Measurements from ENCODE around the gene CAD. TPM values are rescaled to one million over a fixed set of nuclear protein-coding genes. Genes with fewer than 3 reads are reported as not detected.

Gene CAD
- total RNA-seq, 1 donor from 2014 or later = 60.0 TPM

DNA sequence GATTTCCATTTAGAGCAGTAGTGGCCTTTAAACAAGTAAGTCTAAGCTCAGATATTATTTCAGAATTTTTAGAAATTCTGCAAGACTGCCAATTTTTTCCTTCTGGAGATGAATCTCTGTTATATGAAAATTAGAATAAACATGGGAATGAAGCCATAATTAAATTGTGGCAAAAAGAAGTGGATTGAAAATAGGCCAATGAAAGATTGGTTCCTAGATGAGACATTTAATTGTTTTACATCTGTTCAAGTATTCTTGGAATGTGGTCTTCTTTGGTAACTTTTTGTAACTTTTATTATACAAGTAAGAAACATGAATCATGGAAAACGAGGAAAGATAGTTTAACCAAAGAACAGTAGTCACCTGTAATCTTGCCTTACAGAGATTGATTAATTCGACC, 10.3 kb downstream of the CAD start:
- Histone ChIP-seq H3K36me3 (ENCODE audit: control insufficient read depth, insufficient read depth, low read length) (no peaks in the 10 kb centered on the region), H3K27me3 (ENCODE audit: control insufficient read depth, insufficient read depth, low read length) (no peaks in the 10 kb centered on the region), H3K4me3 (ENCODE audit: low read depth, low read length) (no peak overlapping the region)
- TF ChIP-seq CTCF (IDR thresholded peaks at IDR 0.05; ENCODE audit: insufficient read depth, low read length, poor library complexity, severe bottlenecking) = no peak
- no peak for DNase-seq (ENCODE audit: low read depth)

- TF ChIP-seq CTCF (IDR thresholded peaks at IDR 0.05; ENCODE audit: insufficient read depth, low read length, poor library complexity, severe bottlenecking) = no peak
- Histone ChIP-seq H3K36me3 (ENCODE audit: control insufficient read depth, insufficient read depth, low read length) (peaks cover 3% of the 10 kb centered on the region), H3K4me3 (ENCODE audit: low read depth, low read length) (no peak overlapping the region), H3K27me3 (ENCODE audit: control insufficient read depth, insufficient read depth, low read length) (no peaks in the 10 kb centered on the region)
- no peak for DNase-seq (ENCODE audit: low read depth)
Measured at GRCh38 chr2:27231921-27232320, 14.8 kb downstream of the CAD start.

DNA sequence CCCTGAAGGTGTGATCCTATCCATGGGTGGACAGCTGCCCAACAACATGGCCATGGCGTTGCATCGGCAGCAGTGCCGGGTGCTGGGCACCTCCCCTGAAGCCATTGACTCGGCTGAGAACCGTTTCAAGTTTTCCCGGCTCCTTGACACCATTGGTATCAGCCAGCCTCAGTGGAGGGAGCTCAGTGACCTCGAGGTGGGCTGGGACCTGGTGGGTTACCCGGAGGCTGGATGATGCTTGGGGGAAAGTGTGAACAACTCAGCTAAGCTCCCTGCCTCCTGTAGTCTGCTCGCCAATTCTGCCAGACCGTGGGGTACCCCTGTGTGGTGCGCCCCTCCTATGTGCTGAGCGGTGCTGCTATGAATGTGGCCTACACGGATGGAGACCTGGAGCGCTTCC, 16.2 kb downstream of the CAD start:
- no peak for TF ChIP-seq CTCF (IDR thresholded peaks at IDR 0.05; ENCODE audit: insufficient read depth, low read length, poor library complexity, severe bottlenecking)
- H3K36me3 ChIP-seq (ENCODE audit: control insufficient read depth, insufficient read depth, low read length) = peaks cover 4% of the 10 kb centered on the region

GRCh38 chr2:27236136-27236535, 19.0 kb downstream of the CAD start:
- H3K36me3 ChIP-seq (ENCODE audit: control insufficient read depth, insufficient read depth, low read length) = peaks cover 6% of the 10 kb centered on the region
- TF ChIP-seq CTCF (IDR thresholded peaks at IDR 0.05; ENCODE audit: insufficient read depth, low read length, poor library complexity, severe bottlenecking) = no peak
- no peak for DNase-seq (ENCODE audit: low read depth)
- no peaks in the 10 kb centered on the region for H3K27me3 ChIP-seq (ENCODE audit: control insufficient read depth, insufficient read depth, low read length)
- H3K4me3 ChIP-seq (ENCODE audit: low read depth, low read length) = no peak overlapping the region

More for the DNA sequence above, 16.2 kb downstream of the CAD start:
- DNase-seq (ENCODE audit: low read depth) = no peak
- H3K4me3 ChIP-seq (ENCODE audit: low read depth, low read length) = no peak overlapping the region
- H3K27me3 ChIP-seq (ENCODE audit: control insufficient read depth, insufficient read depth, low read length) = no peaks in the 10 kb centered on the region

DNA sequence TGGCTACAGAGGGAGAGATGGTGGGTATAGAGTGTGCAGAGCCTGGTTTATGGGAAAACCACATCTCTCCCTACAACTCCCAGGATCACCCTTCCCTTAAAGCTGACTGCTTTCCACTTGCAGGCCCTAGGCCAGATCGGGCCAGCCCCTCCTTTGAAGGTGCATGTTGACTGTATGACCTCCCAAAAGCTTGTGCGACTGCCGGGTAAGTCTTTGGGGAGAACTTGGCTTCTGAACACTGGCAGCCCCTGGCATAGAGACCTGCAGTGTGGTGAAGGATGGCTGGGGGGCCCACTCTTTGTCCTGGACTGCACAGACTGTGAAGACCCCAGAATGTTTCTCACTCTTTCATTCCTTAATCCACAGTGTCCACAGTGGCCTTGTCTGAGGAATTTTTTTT, 19.5 kb downstream of the CAD start:
- Histone ChIP-seq H3K27me3 (ENCODE audit: control insufficient read depth, insufficient read depth, low read length) (no peaks in the 10 kb centered on the region), H3K36me3 (ENCODE audit: control insufficient read depth, insufficient read depth, low read length) (peaks cover 6% of the 10 kb centered on the region), H3K4me3 (ENCODE audit: low read depth, low read length) (no peak overlapping the region)
- no peak for DNase-seq (ENCODE audit: low read depth)
- no peak for TF ChIP-seq CTCF (IDR thresholded peaks at IDR 0.05; ENCODE audit: insufficient read depth, low read length, poor library complexity, severe bottlenecking)

DNA sequence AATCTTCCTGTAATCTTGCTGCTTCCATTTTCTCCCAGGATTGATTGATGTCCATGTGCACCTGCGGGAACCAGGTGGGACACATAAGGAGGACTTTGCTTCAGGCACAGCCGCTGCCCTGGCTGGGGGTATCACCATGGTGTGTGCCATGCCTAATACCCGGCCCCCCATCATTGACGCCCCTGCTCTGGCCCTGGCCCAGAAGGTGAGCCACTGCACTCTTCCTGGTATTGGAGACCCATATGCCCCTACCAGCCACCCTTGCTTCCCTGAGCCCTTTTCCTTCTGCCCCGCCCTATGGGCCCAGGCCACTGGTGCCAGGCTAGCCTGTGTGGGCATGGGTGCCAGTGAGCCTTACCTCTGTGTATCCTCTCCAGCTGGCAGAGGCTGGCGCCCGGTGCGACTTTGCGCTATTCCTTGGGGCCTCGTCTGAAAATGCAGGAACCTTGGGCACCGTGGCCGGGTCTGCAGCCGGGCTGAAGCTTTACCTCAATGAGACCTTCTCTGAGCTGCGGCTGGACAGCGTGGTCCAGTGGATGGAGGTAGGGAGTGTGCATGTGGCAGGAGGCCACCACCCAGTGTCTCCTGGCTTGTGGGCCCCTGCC, 20.3 kb downstream of the CAD start:
- no peak for TF ChIP-seq CTCF (IDR thresholded peaks at IDR 0.05; ENCODE audit: insufficient read depth, low read length, poor library complexity, severe bottlenecking)
- no peak for DNase-seq (ENCODE audit: low read depth)
- Histone ChIP-seq H3K4me3 (ENCODE audit: low read depth, low read length) (no peak overlapping the region), H3K36me3 (ENCODE audit: control insufficient read depth, insufficient read depth, low read length) (peaks cover 6% of the 10 kb centered on the region), H3K27me3 (ENCODE audit: control insufficient read depth, insufficient read depth, low read length) (no peaks in the 10 kb centered on the region)
